OCI-LY1 (cell line): ENCODE data around the gene CISH.
A peak's percentile ranks its signal among the peaks of the same experiment; 100 is the strongest.

Experiments
- H2AFZ ChIP-seq: fragments of 200-600 bp; sonication (generic), shearing (Covaris generic); 2 replicates; pipeline ENCODE4 v1.6.0; 2014; ENCODE audit warnings: antibody characterized with exemption, mild to moderate bottlenecking, low read length
- H3F3A ChIP-seq: fragments of 200-600 bp; sonication (generic), shearing (Covaris generic); 2 replicates; pipeline ENCODE4 v1.6.0; 2014; ENCODE audit warnings: mild to moderate bottlenecking, antibody characterized with exemption, low read length, moderate library complexity; ENCODE audit not compliant: insufficient read depth
- H3K27ac ChIP-seq: fragments of 200-600 bp; sonication (generic); 2 replicates; pipeline ENCODE4 v1.5.1; 2014; ENCODE audit warnings: low read length, mixed run types, mild to moderate bottlenecking, low read depth; ENCODE audit not compliant: poor library complexity, severe bottlenecking
- H3K27me3 ChIP-seq: fragments of 200-600 bp; sonication (generic); 2 replicates; pipeline ENCODE4 v1.6.0; 2014; ENCODE audit warnings: antibody characterized with exemption, mild to moderate bottlenecking, low read length, moderate library complexity; ENCODE audit not compliant: insufficient read depth
- H3K36me3 ChIP-seq: fragments of 200-600 bp; sonication (generic); 2 replicates; pipeline ENCODE4 v1.6.1; 2014; ENCODE audit warnings: mild to moderate bottlenecking, antibody characterized with exemption, low read length, moderate library complexity, mixed read lengths; ENCODE audit not compliant: insufficient read depth
- H3K4me1 ChIP-seq: fragments of 200-600 bp; sonication (generic); 2 replicates; pipeline ENCODE4 v1.5.1; 2014; ENCODE audit warnings: mild to moderate bottlenecking, low read length, moderate library complexity; ENCODE audit not compliant: insufficient read depth, severe bottlenecking
- H3K4me2 ChIP-seq: fragments of 200-600 bp; sonication (generic), shearing (Covaris generic); 2 replicates; pipeline ENCODE4 v1.6.1; 2014; ENCODE audit warnings: low read length
- H3K4me3 ChIP-seq: fragments of 200-600 bp; sonication (generic); 2 replicates; pipeline ENCODE4 v1.5.1; 2014; ENCODE audit warnings: low read length, low read depth, mild to moderate bottlenecking, mixed read lengths; ENCODE audit not compliant: poor library complexity, severe bottlenecking
- H3K79me2 ChIP-seq: fragments of 200-600 bp; shearing (Covaris generic); 2 replicates; pipeline ENCODE4 v1.6.1; 2016; ENCODE audit warnings: mixed run types, low read length, mixed read lengths; ENCODE audit not compliant: insufficient read depth
- H3K9ac ChIP-seq: fragments of 200-600 bp; sonication (generic), shearing (Covaris generic); 2 replicates; pipeline ENCODE4 v1.6.1; 2014; ENCODE audit warnings: mild to moderate bottlenecking, low read length, mixed read lengths
- H3K9me2 ChIP-seq: fragments of 200-600 bp; sonication (generic), shearing (Covaris generic); 2 replicates; pipeline ENCODE4 v1.6.1; 2014; ENCODE audit warnings: low read depth, mild to moderate bottlenecking, low read length, mixed read lengths
- H3K9me3 ChIP-seq: fragments of 200-600 bp; shearing (Covaris generic); 2 replicates; pipeline ENCODE4 v1.6.1; 2014; ENCODE audit warnings: low read length, mixed read lengths
- H4K20me1 ChIP-seq: fragments of 200-600 bp; sonication (generic), shearing (Covaris generic); 2 replicates; pipeline ENCODE4 v1.6.0; 2016; ENCODE audit warnings: mild to moderate bottlenecking, low read length; ENCODE audit not compliant: insufficient read depth
- CTCF ChIP-seq: fragments of 200-600 bp; sonication (generic), shearing (Covaris generic); IDR thresholded peaks from 2 replicates; pipeline ENCODE4 v1.5.1; 2017; ENCODE audit warnings: mild to moderate bottlenecking, antibody characterized with exemption, low read length, moderate library complexity, mixed read lengths
- EZH2 ChIP-seq: fragments of 200-600 bp; sonication (generic), shearing (Covaris generic); IDR thresholded peaks from 2 replicates; pipeline ENCODE4 v1.8.0; 2017; ENCODE audit warnings: borderline replicate concordance, mixed run types, mild to moderate bottlenecking, antibody characterized with exemption, low read length, moderate library complexity, mixed read lengths

CISH gene

GRCh38 chr3:50617911-50618481, 6.4 kb upstream of the CISH start:
- Histone ChIP-seq H3K9me3 (no peaks in the 10 kb centered on the region), H3K9me2 (no peaks in the 10 kb centered on the region), H3K27ac (no peak overlapping the region), H2AFZ (no peak overlapping the region), H3F3A (no peaks in the 10 kb centered on the region), H3K27me3 (no peaks in the 10 kb centered on the region), H3K79me2 (no peaks in the 10 kb centered on the region), H3K36me3 (no peaks in the 10 kb centered on the region), H3K9ac (peak overlapping the region; percentile 79; the same call in 1 of the 2 replicates), H3K4me3 (peak overlapping the region; percentile 80), H3K4me1 (peaks cover 18% of the 10 kb centered on the region), H4K20me1 (no peaks in the 10 kb centered on the region), H3K4me2 (peak overlapping the region; percentile 98)
- TF ChIP-seq CTCF (no peak), EZH2 (no peak)

- Histone ChIP-seq H3K4me3 (peak within 1 kb of the TSS; percentile 80), H3F3A (no peaks in the 10 kb centered on the region), H4K20me1 (no peaks in the 10 kb centered on the region), H2AFZ (peak within 1 kb of the TSS; percentile 68; the same call in 1 of the 2 replicates), H3K9me2 (no peaks in the 10 kb centered on the region), H3K4me2 (peak within 1 kb of the TSS; percentile 98), H3K27me3 (no peaks in the 10 kb centered on the region), H3K4me1 (peaks cover 19% of the 10 kb centered on the region), H3K79me2 (no peaks in the 10 kb centered on the region), H3K9me3 (no peaks in the 10 kb centered on the region), H3K9ac (peak within 1 kb of the TSS; percentile 79), H3K27ac (peak within 1 kb of the TSS; percentile 24), H3K36me3 (no peaks in the 10 kb centered on the region)
- no peak for TF ChIP-seq EZH2
- no peak for TF ChIP-seq CTCF
These were observed 5.7 kb upstream of the CISH start, which contains the start of gene MAPKAPK3 for GRCh38 chr3:50617096-50617791. MAPKAPK3 (plus strand) TSS chr3:50617151; CDS start chr3:50617566, 415 bp downstream.

- H3K27ac ChIP-seq: peak overlapping the region; percentile 24
- H3K4me1 ChIP-seq: peaks cover 21% of the 10 kb centered on the region
- no peaks in the 10 kb centered on the region for H3K27me3 ChIP-seq
- H3K36me3 ChIP-seq: no peaks in the 10 kb centered on the region
- no peak overlapping the region for H2AFZ ChIP-seq
- no peaks in the 10 kb centered on the region for H3K9me2 ChIP-seq
- no peaks in the 10 kb centered on the region for H3K79me2 ChIP-seq
- no peaks in the 10 kb centered on the region for H3K9me3 ChIP-seq
- peak overlapping the region; percentile 6; the same call in 1 of the 2 replicates for H3K9ac ChIP-seq
- no peaks in the 10 kb centered on the region for H4K20me1 ChIP-seq
- H3K4me2 ChIP-seq: peak overlapping the region; percentile 68
- peak overlapping the region; percentile 80 for H3K4me3 ChIP-seq
- TF ChIP-seq CTCF (no peak), EZH2 (no peak)
- H3F3A ChIP-seq: no peaks in the 10 kb centered on the region
These were observed 5.2 kb upstream of the CISH start for GRCh38 chr3:50616770-50617095.
